ENCODE data around the gene LRTM2. TPM values are rescaled to one million over a fixed set of nuclear protein-coding genes. Genes with fewer than 3 reads are reported as not detected.
"Not testable (repeated sequence)": the region's sequence is repeated elsewhere in the genome, so short reads cannot be mapped to it uniquely, and the experiment has no call there.

Gene LRTM2
- total RNA-seq, 1 donor from 2014 or later = 0.20 TPM

- DNase-seq = no peak
Measured at GRCh38 chr12:1811281-1811947, 9.0 kb upstream of the LRTM2 start.

GRCh38 chr12:1811948-1812291, 8.4 kb upstream of the LRTM2 start:
- DNase-seq = no peak

- no peak for DNase-seq
Measured at GRCh38 chr12:1812650-1813302, 7.6 kb upstream of the LRTM2 start.

- DNase-seq = no peak
Measured at GRCh38 chr12:1814266-1814665, 6.1 kb upstream of the LRTM2 start.

- DNase-seq = no peak
Measured at GRCh38 chr12:1815108-1815507, 5.3 kb upstream of the LRTM2 start.

- no peak for DNase-seq
Measured at GRCh38 chr12:1815814-1816729, 4.3 kb upstream of the LRTM2 start.

- no peak for DNase-seq
Measured at GRCh38 chr12:1816730-1817348, 3.5 kb upstream of the LRTM2 start.

GRCh38 chr12:1817928-1818327, 2.4 kb upstream of the LRTM2 start:
- not testable (repeated sequence) for DNase-seq

GRCh38 chr12:1819050-1819449, 1.3 kb upstream of the LRTM2 start:
- DNase-seq = no peak

- DNase-seq = no peak
Measured at GRCh38 chr12:1819571-1819970, 794 bp upstream of the LRTM2 start.

GRCh38 chr12:1820896-1821291, 529 bp downstream of the LRTM2 start:
- DNase-seq = no peak

- no peak for DNase-seq
Measured at GRCh38 chr12:1821805-1822204, 1.4 kb downstream of the LRTM2 start.

- DNase-seq = no peak
Measured at GRCh38 chr12:1822699-1823098, 2.3 kb downstream of the LRTM2 start.

- no peak for DNase-seq
Measured at GRCh38 chr12:1823237-1823636, 2.9 kb downstream of the LRTM2 start.

GRCh38 chr12:1825382-1826102, 5.2 kb downstream of the LRTM2 start:
- no peak for DNase-seq

GRCh38 chr12:1826401-1826800, 6.0 kb downstream of the LRTM2 start:
- no peak for DNase-seq

GRCh38 chr12:1826867-1827705, 6.7 kb downstream of the LRTM2 start:
- no peak for DNase-seq

GRCh38 chr12:1827826-1828805, 7.8 kb downstream of the LRTM2 start:
- DNase-seq = no peak

GRCh38 chr12:1828856-1829255, 8.5 kb downstream of the LRTM2 start:
- DNase-seq = no peak

Measured in skin of body (tissue), 2 donors.